HG03378 (cell line): ENCODE results near the gene PLXNB1.

ENCODE experiments used
- ATAC-seq: cut with Tn5 transposase; IDR thresholded peaks from one replicate; pipeline ENCODE4 v1.9.1; 2021; ENCODE audit warnings: mild to moderate bottlenecking, moderate library complexity; ENCODE audit not compliant: unreplicated experiment

Gene PLXNB1

GRCh38 chr3:48418651-48419050 is 11.2 kb downstream of the PLXNB1 start:
- no peak for ATAC-seq

DNA sequence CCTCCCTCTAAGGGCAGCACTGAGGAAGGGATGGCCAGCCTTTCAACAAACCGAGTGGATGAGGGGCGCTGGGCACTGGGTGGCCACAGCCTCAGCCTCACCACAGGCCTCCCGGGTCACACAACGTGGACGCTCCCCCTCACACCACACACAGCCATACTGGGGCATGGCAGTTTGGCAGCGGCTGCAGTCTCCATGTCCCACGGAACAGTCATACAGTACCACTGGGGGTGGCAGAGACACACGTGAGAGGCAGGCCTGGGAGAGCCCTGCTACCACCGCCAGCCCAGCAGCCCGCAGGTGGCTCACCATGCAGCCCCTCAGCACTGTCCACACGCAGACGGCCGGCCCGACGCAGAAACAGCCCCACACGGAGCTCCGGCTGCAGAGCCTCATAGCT is 11.7 kb downstream of the PLXNB1 start:
- no peak for ATAC-seq

- ATAC-seq, result no peak
Observed at GRCh38 chr3:48417529-48418108, 12.3 kb downstream of the PLXNB1 start.

- no peak for ATAC-seq
Observed at GRCh38 chr3:48416546-48416945, 13.3 kb downstream of the PLXNB1 start.

DNA sequence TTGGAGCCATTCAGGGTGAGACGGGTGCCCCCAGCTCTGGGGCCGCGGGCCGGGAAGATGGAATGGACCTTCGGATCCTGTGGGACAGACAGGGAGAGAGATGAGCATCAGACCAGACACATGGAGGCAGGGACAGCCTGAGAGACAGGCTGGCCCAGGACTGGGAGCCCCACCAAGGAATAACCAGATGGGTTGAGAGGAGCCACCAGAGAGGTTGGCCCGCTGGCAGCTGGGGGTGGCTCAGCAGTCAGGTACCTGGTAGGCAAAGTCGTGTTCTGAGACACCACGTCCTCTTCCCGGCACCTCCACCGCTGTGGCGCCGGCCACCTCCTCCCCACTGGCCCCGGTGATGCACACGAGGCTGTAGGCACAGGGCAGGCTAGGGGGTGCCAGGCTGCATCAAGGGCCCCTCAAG is 13.8 kb downstream of the PLXNB1 start:
- no peak for ATAC-seq

DNA sequence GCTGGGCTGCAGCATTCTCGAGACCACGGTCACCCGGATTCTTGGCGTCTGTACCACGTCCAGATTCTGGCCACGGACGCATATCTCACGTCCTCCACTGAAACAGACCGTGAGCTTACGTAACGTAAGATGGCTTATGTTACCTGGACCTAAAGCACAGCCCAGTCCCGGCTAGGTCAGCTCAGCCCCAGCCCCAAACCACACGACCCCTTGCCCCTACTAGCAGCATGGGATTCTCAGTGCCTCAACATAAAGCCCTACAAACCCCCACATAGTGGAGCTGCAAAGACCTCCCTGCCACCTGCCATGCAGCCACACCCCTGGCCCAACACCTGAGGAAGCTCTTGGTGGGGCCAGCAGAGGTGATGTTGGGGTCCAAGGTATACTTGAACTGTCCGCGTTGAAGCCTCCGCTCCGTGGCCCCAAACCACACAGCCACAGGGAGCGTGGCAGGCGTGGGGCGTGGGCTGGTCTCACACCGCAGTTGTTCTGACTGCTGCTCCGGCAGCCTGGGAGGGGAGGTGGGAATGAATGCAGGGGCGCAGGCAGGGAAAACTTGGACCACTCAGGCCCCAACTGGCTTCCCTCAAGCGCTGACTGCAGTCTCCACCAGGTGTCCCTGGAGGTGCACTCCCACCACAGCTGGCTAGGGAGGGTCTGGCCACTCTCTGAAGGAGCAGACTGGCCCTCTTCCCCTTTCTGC is 14.5 kb downstream of the PLXNB1 start:
- no peak for ATAC-seq

DNA sequence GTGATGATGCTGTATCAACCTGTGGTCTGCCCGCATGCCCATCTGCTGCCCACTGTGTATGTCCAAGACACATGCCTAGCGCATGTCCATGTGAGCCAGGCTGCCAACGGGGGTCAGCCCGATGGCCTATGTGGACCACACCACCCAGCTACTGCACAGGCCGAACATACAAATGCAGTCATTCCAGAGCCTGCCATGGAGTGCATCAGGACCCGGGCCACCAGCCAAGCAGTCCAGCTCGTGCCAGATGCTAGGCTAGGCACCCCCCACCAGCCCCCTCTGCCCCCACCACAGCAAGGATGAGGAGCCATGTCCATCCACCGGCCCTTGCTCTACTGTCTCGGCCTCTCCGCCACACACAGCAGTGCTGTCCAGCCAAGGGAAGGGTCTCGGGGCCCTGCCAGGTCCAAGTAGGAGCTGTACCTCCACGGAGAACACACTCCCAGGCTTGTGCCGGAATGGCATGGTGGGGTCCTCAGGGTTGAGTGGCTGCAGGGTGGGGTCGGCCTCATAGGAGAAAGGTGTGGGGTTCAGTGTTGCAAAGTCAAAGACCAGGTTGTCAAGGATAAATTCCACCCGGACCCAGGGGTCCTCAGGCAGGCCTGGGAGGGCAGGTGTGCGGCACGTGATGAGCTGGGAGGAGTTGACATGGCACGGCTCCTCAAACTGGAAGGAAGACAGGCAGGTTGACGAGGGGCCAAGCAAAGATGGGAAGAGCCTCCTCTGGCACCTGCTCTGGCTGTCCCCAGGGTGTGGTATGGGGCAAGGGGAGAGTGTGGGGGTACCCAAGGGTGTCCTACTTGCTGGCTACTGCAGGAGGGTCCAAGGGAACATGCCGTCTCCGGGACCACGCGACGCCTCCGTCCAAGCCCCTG is 15.3 kb downstream of the PLXNB1 start:
- no peak for ATAC-seq

GRCh38 chr3:48413611-48414010 is 16.3 kb downstream of the PLXNB1 start:
- ATAC-seq, result no peak

- no peak for ATAC-seq
Observed at GRCh38 chr3:48413086-48413485, 16.8 kb downstream of the PLXNB1 start.

GRCh38 chr3:48412375-48413001 is 17.4 kb downstream of the PLXNB1 start:
- no peak for ATAC-seq

DNA sequence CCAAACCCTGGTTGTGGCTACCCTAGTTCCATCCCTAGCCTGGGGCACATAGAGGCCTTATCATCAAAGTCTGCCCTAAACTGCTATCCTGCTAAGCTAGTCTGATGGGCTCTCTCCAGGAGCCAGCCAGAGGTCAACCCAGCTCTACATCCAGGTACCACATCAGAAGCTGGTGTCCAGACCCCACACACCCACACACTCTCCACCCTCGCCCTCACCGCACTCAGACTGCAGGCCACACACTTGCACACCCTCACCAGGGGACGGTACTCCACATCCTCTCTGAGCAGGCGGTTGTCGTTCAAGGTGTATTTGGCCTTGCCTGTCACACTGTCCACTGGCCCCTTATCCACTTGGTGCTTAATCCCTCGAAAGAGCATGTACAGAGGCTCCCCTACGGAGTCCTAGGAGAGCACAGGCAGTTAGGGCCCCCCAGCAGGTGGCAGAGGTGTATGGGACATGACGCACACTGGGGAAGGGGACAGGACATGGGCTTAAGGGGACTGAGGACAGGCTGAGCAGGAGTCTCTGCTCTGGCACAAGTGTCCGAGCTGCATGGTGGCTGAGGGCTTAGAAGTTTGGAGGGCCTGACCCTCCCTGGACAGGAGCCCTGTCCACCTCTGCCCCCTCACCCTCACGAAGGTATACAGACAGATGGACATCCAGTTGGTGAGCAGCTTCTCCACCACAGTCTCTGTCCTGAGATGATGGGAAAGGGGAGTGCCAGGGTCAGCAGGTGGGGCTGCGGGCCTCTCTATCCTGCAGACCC is 18.1 kb downstream of the PLXNB1 start:
- no peak for ATAC-seq

DNA sequence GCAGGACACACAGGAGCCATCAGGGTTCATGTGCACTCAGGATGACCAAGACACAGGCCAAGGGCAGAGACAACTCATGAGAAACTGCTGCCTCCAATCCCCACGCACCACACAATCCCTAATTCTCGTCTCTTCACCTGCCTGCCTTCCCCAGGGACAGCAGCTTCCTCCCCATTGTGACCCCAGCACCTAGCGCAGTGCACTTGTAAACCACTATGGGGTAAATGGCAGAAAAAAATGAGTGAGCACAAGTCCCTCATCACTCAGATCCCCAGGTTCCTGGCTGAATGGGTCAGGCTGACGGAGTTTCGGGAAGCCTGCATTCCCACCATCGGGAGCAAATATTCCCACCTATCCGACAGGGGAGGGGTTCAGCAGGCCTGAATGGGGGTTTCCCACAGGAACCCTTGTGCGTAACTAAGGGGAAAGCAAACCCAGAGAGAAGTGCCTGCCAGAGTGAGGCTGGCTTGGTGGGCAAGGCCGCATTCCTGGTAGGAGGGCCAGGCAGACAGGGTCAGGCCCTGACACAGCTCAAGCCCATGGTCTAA is 18.8 kb downstream of the PLXNB1 start:
- ATAC-seq, result no peak

DNA sequence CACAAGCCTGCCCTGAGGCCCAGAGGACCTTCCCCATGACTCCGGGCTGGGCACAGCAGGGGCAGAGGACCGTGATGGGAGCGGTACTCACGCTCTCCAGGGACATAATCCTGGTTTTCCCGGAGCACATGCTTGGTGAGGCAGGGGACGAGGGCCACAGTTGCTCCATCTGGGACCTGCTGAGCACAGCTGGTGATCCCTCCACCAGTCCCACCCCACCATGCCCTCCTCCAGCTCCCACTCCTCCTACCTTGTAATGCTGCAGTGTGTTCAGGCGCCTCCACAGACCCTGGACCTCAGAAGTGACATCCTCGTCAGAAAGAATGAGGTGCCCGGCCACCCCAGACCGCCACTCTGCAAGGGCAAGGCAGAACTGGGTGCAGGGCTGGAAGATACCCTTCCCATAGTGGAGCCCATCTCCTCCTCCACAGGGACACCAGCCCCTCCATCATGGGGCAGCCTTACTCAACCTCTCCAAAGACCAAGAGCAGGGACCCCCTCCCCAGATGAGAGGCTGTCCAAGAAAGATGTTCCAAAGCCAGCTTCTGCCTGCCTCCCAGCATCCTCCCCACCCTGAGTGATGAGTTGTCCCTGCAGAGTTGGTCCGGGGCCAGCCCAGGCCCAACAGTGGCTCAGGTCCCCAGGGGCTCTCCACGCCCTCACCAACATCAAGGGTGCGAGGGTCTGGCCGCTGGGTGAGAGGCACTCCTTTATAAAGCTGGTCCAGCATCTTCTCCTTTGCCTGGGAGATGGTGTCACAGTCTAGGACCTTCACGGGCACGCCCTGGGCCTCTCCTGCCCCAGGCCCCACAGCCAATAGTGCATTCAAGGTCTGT is 19.5 kb downstream of the PLXNB1 start:
- no peak for ATAC-seq

DNA sequence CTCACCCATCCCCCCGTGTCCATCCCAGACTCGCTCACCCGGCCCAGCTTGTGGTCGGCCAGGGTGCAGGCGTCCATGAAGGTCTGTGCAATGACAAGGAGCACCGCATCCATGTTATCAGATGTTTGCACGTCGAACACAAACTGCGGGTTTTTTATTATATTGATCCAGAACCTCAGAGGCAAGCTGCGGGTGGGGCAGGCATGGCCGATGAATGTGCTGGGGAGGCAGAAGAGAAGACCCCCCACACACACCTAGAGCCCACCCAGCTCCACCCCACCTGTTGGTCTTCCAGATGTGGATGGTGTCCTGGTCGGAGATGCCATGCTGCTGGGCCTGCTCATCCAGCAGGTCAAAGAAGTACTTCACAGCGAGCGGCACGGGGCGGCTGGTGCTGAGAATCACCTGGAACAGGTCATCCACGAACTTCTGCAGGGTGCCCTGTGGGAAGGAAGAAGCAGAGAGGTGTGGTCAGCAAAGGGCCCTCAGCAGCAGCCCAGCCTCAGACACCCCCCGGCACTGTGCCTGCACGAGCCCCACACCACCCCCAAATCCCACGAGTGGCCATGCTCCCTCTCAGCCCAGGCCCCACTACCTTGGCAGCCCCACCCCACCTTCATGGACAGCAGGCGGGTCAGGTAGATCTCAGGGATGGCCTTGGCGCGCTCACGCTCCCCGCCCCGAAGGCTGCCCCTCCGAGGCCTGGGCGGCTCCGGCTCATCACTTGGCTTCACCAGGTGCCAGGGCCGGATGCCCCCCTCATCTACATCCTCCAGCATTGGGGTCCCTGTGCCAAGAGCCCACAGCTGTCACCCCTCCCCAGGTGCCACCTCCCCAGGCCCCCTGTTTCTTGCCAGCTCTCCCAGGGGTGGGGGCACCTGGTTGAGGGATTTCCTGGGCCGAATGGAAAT is 20.3 kb downstream of the PLXNB1 start:
- ATAC-seq, result no peak

DNA sequence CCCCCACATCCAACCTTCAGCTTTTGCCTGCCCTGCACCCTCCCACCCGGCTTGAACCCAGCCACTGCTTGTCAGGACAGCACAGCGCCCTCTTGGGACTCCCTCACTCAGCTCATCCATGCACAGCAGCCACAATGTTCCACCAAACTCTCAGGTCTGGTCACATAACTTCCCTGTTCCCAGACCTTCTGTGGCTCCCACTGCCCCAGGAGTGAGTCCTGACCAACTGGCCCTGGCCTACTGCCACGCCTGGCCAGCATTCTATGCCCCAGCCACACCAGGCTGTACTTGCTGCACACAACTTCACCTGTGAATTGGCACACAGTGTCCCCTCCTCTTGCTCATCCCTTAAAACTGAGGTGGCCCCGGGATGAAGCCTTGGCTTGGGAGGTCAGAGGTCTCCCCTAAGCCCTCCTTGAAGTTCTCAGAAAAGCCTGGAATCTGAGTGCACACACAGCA is 21.0 kb downstream of the PLXNB1 start:
- no peak for ATAC-seq

DNA sequence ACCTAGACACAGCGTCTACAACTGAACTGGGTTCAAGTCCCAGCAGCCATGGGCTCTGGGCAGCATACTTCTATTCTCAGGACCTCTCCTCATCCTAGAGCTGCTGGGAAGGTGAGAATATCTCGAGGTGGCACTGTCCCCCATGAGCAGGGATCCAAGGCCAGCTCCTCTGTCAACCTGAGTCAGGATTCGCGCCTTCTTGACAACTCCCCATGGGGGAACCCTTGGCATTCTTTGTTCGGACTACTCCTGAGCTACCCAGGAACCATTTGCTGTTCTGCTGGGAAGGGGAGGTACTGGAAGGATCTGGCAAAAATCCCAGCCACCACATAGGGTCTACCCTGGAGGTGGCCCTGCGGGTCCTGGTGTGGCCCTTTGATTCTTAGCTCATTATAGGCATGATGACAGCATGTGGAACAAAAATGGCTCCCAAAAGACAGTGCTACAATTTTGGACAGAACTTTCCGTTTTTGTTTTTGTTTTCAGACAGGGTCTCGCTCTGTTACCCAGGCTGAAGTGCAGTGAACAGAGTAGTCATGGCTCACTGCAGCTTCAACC is 22.3 kb downstream of the PLXNB1 start:
- no peak for ATAC-seq

DNA sequence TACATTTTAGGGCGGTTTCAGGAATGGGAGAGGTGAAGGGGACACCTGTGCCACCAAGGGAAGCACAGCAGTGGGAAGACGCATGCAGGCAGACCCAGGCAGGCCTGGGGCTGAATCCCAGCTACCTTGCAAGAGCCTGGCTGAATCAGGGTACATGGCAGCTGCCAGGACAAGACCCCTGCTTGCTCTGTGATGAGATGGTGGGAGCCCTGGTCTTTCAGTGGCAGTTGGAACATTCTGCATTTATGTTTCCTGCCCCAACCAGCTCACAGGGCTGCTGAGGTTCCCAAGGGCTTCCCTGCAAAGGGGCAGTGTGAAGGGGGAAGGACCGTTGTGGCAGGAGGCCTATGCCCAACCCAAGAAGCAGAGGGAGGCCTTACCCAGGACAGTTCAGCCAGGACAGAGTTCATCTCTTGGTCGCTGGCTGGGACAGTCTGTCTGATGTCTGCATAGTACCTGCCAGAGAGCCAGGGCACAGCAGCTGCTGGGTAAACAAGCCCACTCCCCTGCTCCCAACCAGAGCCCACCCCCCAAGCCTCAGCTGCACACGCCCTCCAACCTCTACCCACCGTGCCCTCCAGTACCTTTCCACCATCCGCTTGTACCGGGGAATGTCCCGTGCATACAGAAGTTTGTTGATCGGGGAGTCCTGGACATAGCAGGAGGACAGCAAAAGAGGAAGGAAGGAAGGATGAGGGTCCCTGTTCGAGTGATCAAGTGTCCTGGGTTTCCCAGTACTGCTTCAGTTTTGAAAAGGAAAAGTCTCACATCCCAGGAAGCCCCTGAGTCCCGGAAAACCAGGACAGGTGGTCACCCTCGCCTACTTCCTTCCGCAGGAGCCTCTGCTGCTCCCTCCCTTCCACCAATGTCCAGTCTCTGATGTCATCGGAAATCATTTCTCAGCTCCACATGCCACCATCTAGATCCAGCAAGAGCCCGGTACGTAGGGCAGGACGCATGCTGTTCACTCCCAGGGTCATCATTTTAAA is 23.1 kb downstream of the PLXNB1 start:
- ATAC-seq, result no peak
